Breast epithelium (tissue), 4 donors: ENCODE measurements around the gene CHST9. TPM values are rescaled to one million over a fixed set of nuclear protein-coding genes. Genes with fewer than 3 reads are reported as not detected.

Experiments
- DNase-seq, 2 donors: peaks; one replicate each; pipeline ENCODE4 v3.0.0-alpha.2; 2019; ENCODE audit warnings: low spot score in 2 of 2
- H3K27ac ChIP-seq, 2 donors: fragments of 200-600 bp; sonication (generic) in 1 of 2; one replicate each; pipeline ENCODE4 v1.5.1; 2016 to 2019; ENCODE audit warnings: mild to moderate bottlenecking in 1 of 2
- H3K27me3 ChIP-seq, 2 donors: fragments of 200-600 bp; sonication (generic) in 1 of 2; one replicate each; pipeline versions ENCODE4 v1.5.1 to v1.6.0; 2017 to 2019; ENCODE audit warnings: control low read depth in 1 of 2, mild to moderate bottlenecking in 1 of 2
- H3K36me3 ChIP-seq: fragments of 200-600 bp; one replicate; pipeline ENCODE4 v1.5.1; 2019
- H3K4me1 ChIP-seq, 2 donors: fragments of 200-600 bp; sonication (generic); one replicate each; pipeline ENCODE4 v1.5.1; 2016 to 2019; ENCODE audit warnings: control low read depth in 1 of 2
- H3K4me3 ChIP-seq, 3 donors: fragments of 200-600 bp; sonication (generic); 1 replicate in 2 of 3; 2 replicates in 1 of 3; pipeline ENCODE4 v1.5.1; 2016 to 2019; ENCODE audit warnings: mild to moderate bottlenecking in 3 of 3, moderate library complexity in 2 of 3
- H3K9me3 ChIP-seq, 2 donors: fragments of 200-600 bp; sonication (generic) in 1 of 2; one replicate each; pipeline ENCODE4 v1.5.1; 2016 to 2019; ENCODE audit warnings: control low read depth in 1 of 2
- POLR2A ChIP-seq: fragments of 450-650 bp; IDR thresholded peaks from one replicate; pipeline ENCODE4 v1.6.1; 2016; ENCODE audit warnings: antibody characterized with exemption, mild to moderate bottlenecking, moderate library complexity
- POLR2AphosphoS5 ChIP-seq, 3 donors: sonication (generic); formaldehyde crosslinking; IDR thresholded peaks; one replicate each; pipeline ENCODE4 v1.6.1; 2017; ENCODE audit warnings: antibody characterized with exemption in 3 of 3
- intact Hi-C: fragments of 100-400 bp; cut with DNase I; formaldehyde crosslinking; loops from one replicate; pipeline ENCODE4 v1.15.1; 2023; ENCODE audit warnings: low total_unique reads
- total RNA-seq, 3 donors: library from RNA; depleted of rRNA; stranded (reverse); fragments of >200 nt; gene quantifications; one replicate each; pipeline ENCODE4 v1.1.0, GENCODE V29; 2016
- TF ChIP-seq, protein P1 (sequence below), 3 donors: fragments of 450-650 bp; IDR thresholded peaks; one replicate each; pipeline ENCODE4 v1.5.1; 2016 to 2017; ENCODE audit warnings: antibody characterized with exemption in 3 of 3, mild to moderate bottlenecking in 3 of 3, moderate library complexity in 3 of 3

The CHST9 gene
- total RNA-seq, 3 donors from 2014 or later, result 1.6 to 8.5 TPM; not detected in 1

DNA sequence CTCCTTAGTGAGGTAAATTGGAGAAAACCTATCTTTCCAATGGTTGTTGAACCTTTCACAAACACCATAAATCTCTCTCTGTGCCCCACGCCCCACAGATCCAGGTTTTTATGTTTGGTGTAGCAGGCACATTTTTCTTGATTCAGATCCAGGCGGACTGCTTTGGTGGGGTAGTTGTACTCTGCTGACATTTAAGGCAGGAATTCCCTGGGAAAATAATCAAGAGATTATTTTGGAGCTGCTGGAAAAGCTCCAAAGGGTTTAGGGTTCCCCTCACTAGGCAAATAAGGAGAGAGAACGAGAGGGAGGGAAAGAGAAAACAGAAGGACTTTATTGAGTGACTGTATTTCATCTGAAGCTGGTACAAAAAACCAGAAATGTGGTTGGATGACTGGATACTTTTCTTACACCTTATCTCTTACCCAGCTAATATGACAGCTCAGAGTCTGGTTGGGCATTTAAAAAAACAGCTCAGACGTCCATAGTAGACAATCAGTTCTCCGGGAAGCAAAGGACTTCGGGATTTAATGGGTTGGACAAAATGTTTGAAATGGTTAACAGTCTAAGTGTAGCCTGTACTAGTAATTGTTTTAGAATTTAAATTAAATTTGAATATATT lies 316.0 kb downstream of the CHST9 start:
- TF ChIP-seq, protein P1, sequence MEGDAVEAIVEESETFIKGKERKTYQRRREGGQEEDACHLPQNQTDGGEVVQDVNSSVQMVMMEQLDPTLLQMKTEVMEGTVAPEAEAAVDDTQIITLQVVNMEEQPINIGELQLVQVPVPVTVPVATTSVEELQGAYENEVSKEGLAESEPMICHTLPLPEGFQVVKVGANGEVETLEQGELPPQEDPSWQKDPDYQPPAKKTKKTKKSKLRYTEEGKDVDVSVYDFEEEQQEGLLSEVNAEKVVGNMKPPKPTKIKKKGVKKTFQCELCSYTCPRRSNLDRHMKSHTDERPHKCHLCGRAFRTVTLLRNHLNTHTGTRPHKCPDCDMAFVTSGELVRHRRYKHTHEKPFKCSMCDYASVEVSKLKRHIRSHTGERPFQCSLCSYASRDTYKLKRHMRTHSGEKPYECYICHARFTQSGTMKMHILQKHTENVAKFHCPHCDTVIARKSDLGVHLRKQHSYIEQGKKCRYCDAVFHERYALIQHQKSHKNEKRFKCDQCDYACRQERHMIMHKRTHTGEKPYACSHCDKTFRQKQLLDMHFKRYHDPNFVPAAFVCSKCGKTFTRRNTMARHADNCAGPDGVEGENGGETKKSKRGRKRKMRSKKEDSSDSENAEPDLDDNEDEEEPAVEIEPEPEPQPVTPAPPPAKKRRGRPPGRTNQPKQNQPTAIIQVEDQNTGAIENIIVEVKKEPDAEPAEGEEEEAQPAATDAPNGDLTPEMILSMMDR (IDR thresholded peaks at IDR 0.05), result no peak
- TF ChIP-seq POLR2AphosphoS5 (IDR thresholded peaks at IDR 0.05), result no peak
- TF ChIP-seq POLR2A, result no peak
- DNase-seq, result no peak
- Histone ChIP-seq H3K4me3 (no peak overlapping the region), H3K27ac (no peak overlapping the region), H3K27me3 (no peaks in the 10 kb centered on the region), H3K36me3 (no peaks in the 10 kb centered on the region), H3K4me1 (no peaks in the 10 kb centered on the region), H3K9me3 (no peaks in the 10 kb centered on the region)
- intact Hi-C loops, result no loop called here

DNA sequence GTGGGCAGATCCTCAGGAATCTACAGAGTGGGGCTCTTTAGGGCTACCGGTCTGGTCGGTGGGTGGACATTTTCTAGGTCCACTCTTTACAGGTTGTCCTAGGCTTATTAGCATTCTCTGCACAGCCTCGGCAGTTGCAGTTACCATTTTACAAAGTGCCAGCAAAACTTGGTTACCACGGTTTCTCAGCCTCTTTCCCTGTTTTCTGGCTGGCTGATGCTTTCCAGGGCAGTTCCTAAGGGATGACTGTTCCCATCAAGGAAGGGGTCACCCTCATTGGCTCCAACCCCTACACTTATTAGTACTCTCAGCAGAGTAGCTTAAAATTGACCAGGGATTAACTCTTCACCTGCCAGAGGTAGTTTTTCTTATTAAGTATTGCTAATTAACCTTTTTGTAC lies 317.6 kb downstream of the CHST9 start:
- Histone ChIP-seq H3K36me3 (no peaks in the 10 kb centered on the region), H3K4me3 (no peak overlapping the region), H3K4me1 (no peaks in the 10 kb centered on the region), H3K27ac (no peak overlapping the region), H3K9me3 (no peaks in the 10 kb centered on the region), H3K27me3 (no peaks in the 10 kb centered on the region)
- TF ChIP-seq, protein P1 (IDR thresholded peaks at IDR 0.05), result no peak
- TF ChIP-seq POLR2AphosphoS5 (IDR thresholded peaks at IDR 0.05) (no peak), POLR2A (no peak)
- intact Hi-C loops, result no loop called here
- DNase-seq, result no peak

DNA sequence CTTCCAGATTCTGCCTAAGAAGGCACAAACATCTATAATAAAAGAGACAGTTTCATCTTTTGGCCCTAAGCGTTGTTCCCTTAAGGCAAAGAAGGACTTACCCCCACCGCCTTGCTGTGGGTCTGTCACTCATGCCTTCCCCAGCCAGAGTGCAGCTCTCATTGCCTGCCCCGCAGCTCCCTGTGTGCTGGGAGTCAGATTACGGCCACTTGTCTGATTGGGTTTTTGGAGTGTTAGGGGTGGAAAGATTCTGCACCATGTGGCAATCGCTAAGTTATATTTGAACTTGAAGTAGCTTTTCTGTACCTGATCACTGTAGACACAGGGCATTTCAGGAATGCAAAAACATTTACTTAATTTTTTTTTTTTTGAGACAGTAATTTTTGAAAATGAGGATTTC lies 319.6 kb downstream of the CHST9 start, which contains the start of gene AQP4:
AQP4 (minus strand) TSS at position 151 of the 400 bp plus-strand sequence; CDS start at position 133, 18 bp downstream.
- no peak for TF ChIP-seq POLR2AphosphoS5 (IDR thresholded peaks at IDR 0.05)
- TF ChIP-seq POLR2A, result no peak
- TF ChIP-seq, protein P1 (IDR thresholded peaks at IDR 0.05), result no peak
- Histone ChIP-seq H3K27me3 (no peaks in the 10 kb centered on the region), H3K4me1 (no peaks in the 10 kb centered on the region), H3K4me3 (no peak within 1 kb of the TSS), H3K36me3 (no peaks in the 10 kb centered on the region), H3K9me3 (no peaks in the 10 kb centered on the region), H3K27ac (no peak within 1 kb of the TSS)
- no peak for DNase-seq
- intact Hi-C loops, result no loop called here

DNA sequence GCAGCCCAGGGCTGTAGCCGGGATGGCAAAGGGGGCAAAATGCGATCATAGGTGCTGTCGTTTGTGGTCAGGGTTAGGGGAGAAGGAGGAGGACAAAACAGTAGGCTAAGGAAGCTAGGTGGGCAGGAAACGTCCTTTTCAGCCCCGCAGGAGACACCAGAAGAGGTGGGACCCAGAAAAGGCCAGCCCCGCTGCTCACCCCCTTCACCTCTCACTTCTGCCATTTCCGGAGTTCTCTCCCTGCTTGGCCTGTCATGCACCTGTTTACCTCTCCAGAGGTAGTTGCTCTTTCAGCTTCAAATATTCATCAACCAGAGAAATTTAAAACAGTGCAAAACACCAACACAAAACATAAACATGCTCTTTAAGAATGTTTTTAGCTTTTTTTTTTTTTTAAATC lies 320.4 kb downstream of the CHST9 start:
- intact Hi-C loops, result no loop called here
- Histone ChIP-seq H3K27me3 (no peaks in the 10 kb centered on the region), H3K4me3 (no peak overlapping the region), H3K36me3 (no peaks in the 10 kb centered on the region), H3K4me1 (no peaks in the 10 kb centered on the region), H3K27ac (no peak overlapping the region), H3K9me3 (no peaks in the 10 kb centered on the region)
- no peak for DNase-seq
- TF ChIP-seq POLR2AphosphoS5 (IDR thresholded peaks at IDR 0.05) (no peak), POLR2A (no peak)

DNA sequence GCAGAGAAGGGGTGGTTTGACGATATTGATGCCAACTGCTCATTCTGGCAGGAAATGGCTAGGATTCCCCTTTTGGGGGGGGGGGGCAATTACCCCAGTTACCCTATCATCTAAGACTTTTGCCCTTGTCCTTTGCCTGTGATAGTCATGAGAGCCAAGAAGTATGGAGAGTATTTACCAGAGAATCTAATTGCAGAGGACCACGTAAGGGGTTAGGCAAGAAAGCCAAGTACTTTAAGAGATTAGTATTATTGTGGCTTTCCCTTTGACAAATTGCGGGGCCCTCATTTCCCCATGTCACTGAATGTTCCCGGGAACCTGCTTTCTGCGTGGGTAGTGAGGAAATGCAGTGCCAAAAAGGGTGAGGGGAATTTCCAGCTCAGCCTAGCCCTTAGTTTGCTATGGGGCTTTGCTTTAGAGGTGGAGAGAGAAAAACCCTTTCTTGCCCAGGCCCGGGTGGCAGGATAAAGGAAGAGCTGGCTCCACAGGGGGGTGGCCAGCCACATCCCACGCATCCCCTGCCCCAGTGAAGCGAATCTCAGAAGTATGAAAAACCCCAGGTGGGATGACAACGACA lies 321.1 kb downstream of the CHST9 start:
- H3K4me1 ChIP-seq, result no peaks in the 10 kb centered on the region
- H3K27ac ChIP-seq, result no peak overlapping the region
- intact Hi-C loops, result no loop called here
- no peaks in the 10 kb centered on the region for H3K27me3 ChIP-seq
- H3K36me3 ChIP-seq, result no peaks in the 10 kb centered on the region
- no peaks in the 10 kb centered on the region for H3K9me3 ChIP-seq
- no peak for TF ChIP-seq POLR2A
- TF ChIP-seq POLR2AphosphoS5 (IDR thresholded peaks at IDR 0.05), result no peak
- no peak for DNase-seq
- H3K4me3 ChIP-seq, result peak overlapping the region in 1 of 3 donors; percentile 67

DNA sequence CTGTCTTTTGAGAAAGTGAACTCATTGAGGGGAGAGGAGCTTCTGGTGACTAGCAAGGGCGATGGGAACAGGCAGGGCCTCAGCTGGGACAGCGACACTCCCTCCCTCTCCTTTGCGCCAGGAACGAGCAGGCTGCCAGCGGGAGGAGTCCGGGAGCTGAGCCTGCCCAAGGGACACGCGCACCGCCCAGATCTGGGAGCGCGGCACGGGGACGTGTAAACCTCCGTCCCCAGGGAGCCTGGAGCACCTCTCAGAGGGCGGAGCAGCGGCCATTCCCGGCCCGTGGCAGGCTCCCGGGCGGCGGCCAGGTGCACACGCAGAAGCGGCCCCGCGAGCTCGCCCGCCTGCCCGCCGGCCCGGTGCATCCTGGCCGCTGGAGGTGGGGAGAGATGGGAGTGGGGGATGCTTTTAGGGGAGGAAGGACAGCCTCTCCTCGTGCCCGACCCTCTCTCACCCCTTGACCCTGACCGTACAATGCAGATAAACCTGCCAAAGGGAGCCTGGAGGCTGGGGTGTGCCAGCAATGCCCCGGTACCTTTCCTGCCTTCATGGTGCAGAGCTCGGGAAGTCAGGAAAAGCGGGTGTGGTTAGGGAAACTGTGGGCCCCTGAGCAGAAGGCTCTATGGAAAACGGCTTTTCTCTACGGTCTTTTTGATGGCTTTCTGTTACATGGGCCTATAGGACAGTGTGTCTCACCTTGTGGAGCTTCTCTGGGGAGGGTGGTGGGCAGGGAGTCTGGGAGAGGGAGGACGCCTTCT lies 321.8 kb downstream of the CHST9 start:
- peak overlapping the region in 1 of 2 donors; percentile 44 for H3K27ac ChIP-seq
- H3K9me3 ChIP-seq, result no peaks in the 10 kb centered on the region
- TF ChIP-seq POLR2AphosphoS5 (IDR thresholded peaks at IDR 0.05) (no peak), POLR2A (no peak)
- TF ChIP-seq, protein P1 (IDR thresholded peaks at IDR 0.05), result no peak
- H3K27me3 ChIP-seq, result no peaks in the 10 kb centered on the region
- intact Hi-C loops, result no loop called here
- H3K4me3 ChIP-seq, result peak overlapping the region; percentile 14 to 67 (median 54)
- DNase-seq, result peak; percentile 63 to 68
- H3K4me1 ChIP-seq, result no peaks in the 10 kb centered on the region
- H3K36me3 ChIP-seq, result no peaks in the 10 kb centered on the region
